ENCODE data around the gene CCDC60.

The CCDC60 gene

DNA sequence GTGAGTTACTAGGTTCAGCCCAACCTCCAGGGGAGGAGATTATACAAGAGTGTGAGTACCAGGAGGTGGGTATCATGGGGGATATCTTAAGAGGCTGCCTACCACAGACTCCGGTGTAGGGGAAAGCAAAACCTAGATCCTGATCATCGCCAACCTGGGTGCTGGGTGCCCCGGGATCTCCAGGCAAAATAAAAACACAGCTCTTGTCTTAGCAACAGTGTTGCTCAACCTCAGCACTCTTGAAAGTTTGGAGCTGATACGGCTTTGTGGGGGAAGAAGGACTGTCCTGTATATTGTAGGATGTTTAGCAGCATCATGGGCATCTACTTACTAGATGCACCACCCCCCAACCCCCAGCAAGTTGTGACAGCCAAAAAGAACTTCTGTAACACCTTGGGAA lies 74.5 kb downstream of the CCDC60 start (continued):
- TF ChIP-seq ARNTL (CRISPR knock-in tag; IDR thresholded peaks at IDR 0.05; ENCODE audit: borderline replicate concordance, low read depth): no peak

GRCh38 chr12:119410396-119410795 lies 75.9 kb downstream of the CCDC60 start:
- ATAC-seq: no peak
- no peak for TF ChIP-seq CSDC2 (CRISPR knock-in tag; IDR thresholded peaks at IDR 0.05)
- no peak for TF ChIP-seq ISL1 (CRISPR knock-in tag; IDR thresholded peaks at IDR 0.05)
- no peak for TF ChIP-seq SNAI2 (CRISPR knock-in tag; IDR thresholded peaks at IDR 0.05)
- TF ChIP-seq ZNF70 (CRISPR knock-in tag; IDR thresholded peaks at IDR 0.05): no peak
- no peak for TF ChIP-seq ZNF565 (CRISPR knock-in tag; conservative IDR thresholded peaks at IDR 0.05; ENCODE audit: low read depth)
- TF ChIP-seq GLIS3 (CRISPR knock-in tag; IDR thresholded peaks at IDR 0.05): no peak
- TF ChIP-seq CSRNP3 (CRISPR knock-in tag; IDR thresholded peaks at IDR 0.05): no peak

DNA sequence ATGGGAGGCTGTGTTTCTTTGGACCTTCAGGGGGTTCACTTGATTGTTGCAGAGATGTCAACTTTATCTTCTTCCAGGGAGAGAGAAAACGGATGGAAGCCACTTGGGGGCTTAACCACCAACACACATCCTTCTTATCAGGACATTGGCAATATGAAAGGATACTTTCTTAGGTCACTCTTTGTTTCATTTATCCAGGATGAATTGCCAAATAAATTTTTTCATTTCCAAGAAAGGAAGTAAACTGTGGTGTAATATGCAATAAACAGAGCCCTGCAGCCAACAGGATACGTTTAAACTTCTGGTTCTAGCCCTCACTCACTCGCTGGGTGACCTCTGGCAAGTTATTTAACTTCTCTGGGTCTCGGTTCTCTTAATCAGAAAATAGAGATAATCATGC lies 77.8 kb downstream of the CCDC60 start:
- TF ChIP-seq ZC3H10 (CRISPR knock-in tag; IDR thresholded peaks at IDR 0.05) (no peak), GLIS3 (CRISPR knock-in tag; IDR thresholded peaks at IDR 0.05) (no peak), ZNF70 (CRISPR knock-in tag; IDR thresholded peaks at IDR 0.05) (no peak)

DNA sequence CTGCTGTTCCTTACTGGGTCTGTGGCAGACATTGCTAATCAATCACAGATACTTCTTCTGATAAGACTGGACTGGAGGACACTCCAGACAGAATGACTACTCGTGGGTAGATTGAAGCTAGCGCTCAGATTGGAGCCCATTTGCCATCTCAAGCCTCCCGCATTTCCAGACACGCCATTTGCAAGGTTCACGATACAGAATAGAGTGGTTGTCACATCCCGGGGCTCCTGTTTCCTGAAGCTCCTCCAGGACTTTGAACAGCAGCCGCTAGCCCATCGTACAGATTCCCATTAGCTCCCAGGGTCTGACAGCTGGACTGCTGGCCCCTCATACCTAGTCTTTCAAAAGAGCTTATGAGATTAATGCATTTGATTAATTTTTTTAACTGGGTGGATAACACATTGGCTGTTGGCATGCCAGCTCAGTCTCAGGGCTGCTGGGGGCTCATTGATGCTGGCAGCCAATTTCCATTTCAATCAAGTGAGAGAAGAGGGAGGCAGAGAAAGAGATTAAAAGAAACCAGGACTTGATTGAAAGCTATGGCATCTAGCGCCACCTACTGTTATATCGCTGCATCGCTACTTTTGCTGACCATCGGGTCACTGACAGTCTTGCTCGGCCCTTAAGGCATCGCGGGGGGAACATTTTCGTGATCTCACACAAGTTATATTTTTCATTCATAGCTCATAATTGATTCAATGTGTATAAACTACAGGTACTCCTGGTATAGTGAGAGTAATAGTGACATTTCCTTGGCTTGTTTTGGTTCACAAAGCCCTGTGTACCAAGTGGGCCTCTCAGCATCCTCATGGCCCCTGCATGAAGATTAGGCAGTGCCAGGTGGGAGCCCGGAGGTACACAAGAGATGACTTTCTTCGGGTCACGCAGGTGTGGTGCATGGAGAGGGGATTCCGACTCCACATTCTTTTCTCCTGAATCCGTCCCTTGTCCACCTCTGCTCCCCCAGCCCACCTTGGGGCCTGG lies 78.6 kb downstream of the CCDC60 start:
- TF ChIP-seq BACH2 (CRISPR knock-in tag; IDR thresholded peaks at IDR 0.05; ENCODE audit: borderline replicate concordance) (no peak), PATZ1 (CRISPR knock-in tag; IDR thresholded peaks at IDR 0.05; ENCODE audit: borderline replicate concordance) (no peak), CREB5 (CRISPR knock-in tag; IDR thresholded peaks at IDR 0.05; ENCODE audit: low read depth) (no peak), ZNF565 (CRISPR knock-in tag; conservative IDR thresholded peaks at IDR 0.05; ENCODE audit: low read depth) (no peak), CSRNP3 (CRISPR knock-in tag; IDR thresholded peaks at IDR 0.05) (no peak), PPARA (CRISPR knock-in tag; IDR thresholded peaks at IDR 0.05; ENCODE audit: borderline replicate concordance) (no peak), TCF4 (CRISPR knock-in tag; IDR thresholded peaks at IDR 0.05; ENCODE audit: borderline replicate concordance) (no peak), GLIS3 (CRISPR knock-in tag; IDR thresholded peaks at IDR 0.05) (no peak), ZNF8 (CRISPR knock-in tag; IDR thresholded peaks at IDR 0.05) (no peak), ZFP3 (CRISPR knock-in tag; IDR thresholded peaks at IDR 0.05) (no peak), ZNF70 (CRISPR knock-in tag; IDR thresholded peaks at IDR 0.05) (no peak)
- peak; percentile 58 for ATAC-seq

More for the DNA sequence above, 77.8 kb downstream of the CCDC60 start:
- ATAC-seq: no peak

DNA sequence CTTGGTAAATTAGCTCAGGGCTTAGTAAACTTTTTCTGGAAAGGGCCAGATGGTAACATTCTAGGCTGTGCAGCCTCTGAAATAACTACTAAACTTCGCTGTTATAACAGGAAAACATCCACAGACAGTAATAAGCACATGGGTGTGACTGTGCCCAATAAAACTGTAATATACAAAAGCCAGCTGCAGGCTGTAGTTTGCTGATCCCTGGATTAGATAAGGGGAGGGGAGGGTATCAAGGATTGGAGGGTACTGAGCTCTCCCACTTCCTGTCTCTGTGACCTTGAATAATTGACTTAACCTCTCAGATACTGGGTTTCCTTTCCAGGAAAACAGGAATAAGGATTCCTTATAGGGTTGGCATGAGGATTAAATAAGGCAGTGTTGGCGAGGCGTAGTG lies 81.2 kb downstream of the CCDC60 start:
- ATAC-seq: no peak
- TF ChIP-seq ISL1 (CRISPR knock-in tag; IDR thresholded peaks at IDR 0.05) (no peak), CSRNP3 (CRISPR knock-in tag; IDR thresholded peaks at IDR 0.05) (no peak), CSDC2 (CRISPR knock-in tag; IDR thresholded peaks at IDR 0.05) (no peak), TOX (CRISPR knock-in tag; IDR thresholded peaks at IDR 0.05; ENCODE audit: borderline replicate concordance) (no peak), ARNTL (CRISPR knock-in tag; IDR thresholded peaks at IDR 0.05; ENCODE audit: borderline replicate concordance, low read depth) (no peak), OSR1 (CRISPR knock-in tag; IDR thresholded peaks at IDR 0.05) (no peak), PATZ1 (CRISPR knock-in tag; IDR thresholded peaks at IDR 0.05; ENCODE audit: borderline replicate concordance) (no peak), ZFP3 (CRISPR knock-in tag; IDR thresholded peaks at IDR 0.05) (no peak), RARB (CRISPR knock-in tag; IDR thresholded peaks at IDR 0.05) (no peak), SNAI2 (CRISPR knock-in tag; IDR thresholded peaks at IDR 0.05) (no peak), ESRRG (CRISPR knock-in tag; IDR thresholded peaks at IDR 0.05) (no peak), ZFP30 (CRISPR knock-in tag; IDR thresholded peaks at IDR 0.05) (no peak)
- TF ChIP-seq, protein P1, sequence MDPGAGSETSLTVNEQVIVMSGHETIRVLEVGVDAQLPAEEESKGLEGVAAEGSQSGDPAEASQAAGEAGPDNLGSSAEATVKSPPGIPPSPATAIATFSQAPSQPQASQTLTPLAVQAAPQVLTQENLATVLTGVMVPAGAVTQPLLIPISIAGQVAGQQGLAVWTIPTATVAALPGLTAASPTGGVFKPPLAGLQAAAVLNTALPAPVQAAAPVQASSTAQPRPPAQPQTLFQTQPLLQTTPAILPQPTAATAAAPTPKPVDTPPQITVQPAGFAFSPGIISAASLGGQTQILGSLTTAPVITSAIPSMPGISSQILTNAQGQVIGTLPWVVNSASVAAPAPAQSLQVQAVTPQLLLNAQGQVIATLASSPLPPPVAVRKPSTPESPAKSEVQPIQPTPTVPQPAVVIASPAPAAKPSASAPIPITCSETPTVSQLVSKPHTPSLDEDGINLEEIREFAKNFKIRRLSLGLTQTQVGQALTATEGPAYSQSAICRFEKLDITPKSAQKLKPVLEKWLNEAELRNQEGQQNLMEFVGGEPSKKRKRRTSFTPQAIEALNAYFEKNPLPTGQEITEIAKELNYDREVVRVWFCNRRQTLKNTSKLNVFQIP (CRISPR knock-in tag; IDR thresholded peaks at IDR 0.05; ENCODE audit: borderline replicate concordance, low read depth): no peak

Data from SK-N-SH treated with all-trans-retinoic acid at 6 μM for 48 hours (cell line).